HG03378 (cell line): Measurements from ENCODE around the gene UNC13D.

Experiments used
- ATAC-seq: cut with Tn5 transposase; IDR thresholded peaks from one replicate; pipeline ENCODE4 v1.9.1; 2021; ENCODE audit warnings: mild to moderate bottlenecking, moderate library complexity; ENCODE audit not compliant: unreplicated experiment

The UNC13D gene

GRCh38 chr17:75835654-75835987 is 8.6 kb downstream of the UNC13D start:
- ATAC-seq = no peak

GRCh38 chr17:75834928-75835653 is 9.1 kb downstream of the UNC13D start:
- ATAC-seq = no peak

GRCh38 chr17:75834279-75834920 is 9.8 kb downstream of the UNC13D start:
- no peak for ATAC-seq

- no peak for ATAC-seq
Measured at GRCh38 chr17:75832652-75833400, 11.4 kb downstream of the UNC13D start.

- no peak for ATAC-seq
Measured at GRCh38 chr17:75832164-75832651, 12.0 kb downstream of the UNC13D start.

- no peak for ATAC-seq
Measured at GRCh38 chr17:75831032-75831571, 13.1 kb downstream of the UNC13D start.

GRCh38 chr17:75830164-75831031 is 13.8 kb downstream of the UNC13D start:
- ATAC-seq = no peak

GRCh38 chr17:75829747-75830146 is 14.5 kb downstream of the UNC13D start:
- ATAC-seq = no peak

- ATAC-seq = no peak
Measured at GRCh38 chr17:75828741-75829140, 15.5 kb downstream of the UNC13D start.

- no peak for ATAC-seq
Measured at GRCh38 chr17:75828076-75828400, 16.2 kb downstream of the UNC13D start.

- no peak for ATAC-seq
Measured at GRCh38 chr17:75827308-75828075, 16.7 kb downstream of the UNC13D start.

- ATAC-seq = no peak
Measured at GRCh38 chr17:75826561-75827307, 17.5 kb downstream of the UNC13D start.

- no peak for ATAC-seq
Measured at GRCh38 chr17:75825748-75826370, 18.3 kb downstream of the UNC13D start.

GRCh38 chr17:75825149-75825552 is 19.1 kb downstream of the UNC13D start:
- ATAC-seq = no peak

GRCh38 chr17:75824666-75825065 is 19.5 kb downstream of the UNC13D start:
- no peak for ATAC-seq

GRCh38 chr17:75824050-75824552 is 20.1 kb downstream of the UNC13D start:
- no peak for ATAC-seq

- no peak for ATAC-seq
Measured at GRCh38 chr17:75823257-75824041, 20.8 kb downstream of the UNC13D start.

GRCh38 chr17:75822800-75823166 is 21.4 kb downstream of the UNC13D start:
- no peak for ATAC-seq
